Measurements from ENCODE around the gene FKBP1A.

The FKBP1A gene

GRCh38 chr20:1330075-1330830 is 62.6 kb downstream of the FKBP1A start:
- DNase-seq = peak; percentile 54

DNA sequence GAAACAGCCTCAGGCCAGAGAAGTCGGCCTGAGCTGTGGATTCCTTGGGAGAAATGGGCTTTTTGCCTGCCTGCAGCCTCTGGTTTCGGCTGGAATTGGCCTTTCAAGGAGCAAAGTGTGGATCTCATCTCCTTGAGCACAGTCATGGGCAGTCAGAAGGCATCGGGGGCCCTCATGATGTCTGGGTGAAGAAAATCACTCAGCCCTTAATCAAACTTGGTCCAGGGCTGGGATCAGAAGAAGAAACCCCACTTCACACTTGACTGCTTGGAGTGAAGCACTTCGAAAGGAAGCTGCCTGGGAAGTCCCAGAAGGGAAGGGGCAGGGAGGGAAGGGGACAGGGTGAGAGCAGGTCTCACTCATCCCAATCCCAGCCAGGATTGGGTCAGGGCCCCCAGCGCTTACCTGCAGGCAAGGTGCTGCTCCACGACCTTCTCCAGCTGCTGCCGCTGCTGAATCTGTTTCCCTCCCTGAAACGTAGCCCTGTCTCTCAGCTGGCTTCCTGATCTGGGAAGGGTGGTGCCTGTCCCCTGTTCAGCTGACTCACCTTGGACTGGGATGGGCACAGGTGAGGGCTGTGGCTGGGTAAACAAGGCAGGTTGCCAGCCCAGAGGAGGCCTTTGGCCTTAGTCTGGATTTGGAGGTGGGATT is 64.0 kb downstream of the FKBP1A start, which contains the start of gene SDCBP2:
Gene SDCBP2 (minus strand): TSS at position 460 of the 651 bp plus-strand sequence. CDS start 8,723 bp downstream, outside the sequence.
- DNase-seq = peak; percentile 52

GRCh38 chr20:1327827-1328679 is 64.8 kb downstream of the FKBP1A start:
- DNase-seq = peak; percentile 47

DNA sequence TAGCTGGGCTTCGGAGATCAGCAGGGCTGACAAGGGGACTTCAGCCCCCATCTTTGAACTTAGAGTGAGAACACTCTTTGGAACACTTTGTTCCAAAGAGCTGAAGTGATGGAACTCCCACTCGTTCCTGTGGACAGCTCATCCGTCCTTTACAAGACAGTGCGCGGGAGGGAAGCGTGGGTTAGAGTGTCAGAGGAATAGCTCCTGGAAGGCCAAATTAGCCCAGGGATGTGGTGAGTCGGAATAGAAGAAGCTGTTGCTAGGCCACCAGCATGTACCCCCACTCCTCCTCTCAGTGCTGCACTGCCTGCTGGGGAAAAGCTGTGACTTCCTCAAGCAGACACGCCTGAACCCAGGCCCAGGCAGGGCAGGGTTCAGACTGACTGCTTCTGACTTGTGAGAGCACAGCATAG is 65.6 kb downstream of the FKBP1A start:
- DNase-seq = peak; percentile 58

GRCh38 chr20:1326031-1326930 is 66.6 kb downstream of the FKBP1A start:
- DNase-seq = peak; percentile 42

DNA sequence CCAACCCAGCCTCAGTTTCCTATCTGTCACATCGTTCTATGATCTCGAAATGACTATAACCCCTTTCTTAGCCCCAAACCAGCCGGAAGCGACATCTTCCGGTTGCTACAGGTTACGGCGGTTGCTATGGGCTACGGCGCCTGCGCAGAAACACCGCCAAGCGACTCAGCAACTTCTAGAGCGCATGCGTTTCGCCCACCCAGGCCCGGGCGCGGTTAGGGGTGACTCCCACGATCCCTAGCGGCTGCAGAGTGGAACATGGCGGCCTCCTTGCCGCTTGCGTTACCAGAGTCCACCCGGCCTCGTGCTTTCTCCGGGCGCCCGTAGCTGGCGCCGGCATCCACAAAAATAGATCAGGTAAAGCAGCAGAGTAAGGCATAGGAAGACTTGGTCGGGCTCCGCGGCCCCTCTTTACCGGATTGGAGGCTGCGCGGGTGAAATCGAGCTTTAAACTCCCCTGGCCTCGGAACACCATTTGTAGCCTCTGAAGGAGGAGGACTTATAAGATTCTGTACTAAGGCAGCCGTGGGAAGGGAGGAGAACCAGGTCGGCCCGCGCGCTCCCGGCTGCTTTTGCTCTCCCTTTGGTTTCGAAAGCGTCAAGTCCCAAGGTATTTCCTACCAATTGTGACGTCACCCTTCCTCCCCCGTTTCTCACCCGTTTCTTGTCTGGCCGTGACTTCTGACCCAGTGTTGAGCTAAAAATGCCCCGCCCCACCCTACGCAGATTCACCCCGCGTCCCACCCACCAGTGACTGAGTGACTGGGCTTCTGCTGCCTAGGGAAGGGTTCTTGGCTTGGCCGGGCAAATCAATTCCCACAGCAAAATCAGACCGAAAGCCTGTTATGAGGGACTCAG is 67.5 kb downstream of the FKBP1A start:
- DNase-seq = peak; percentile 99

- peak; percentile 54 for DNase-seq
Observed at GRCh38 chr20:1324598-1325172, 68.2 kb downstream of the FKBP1A start.

DNA sequence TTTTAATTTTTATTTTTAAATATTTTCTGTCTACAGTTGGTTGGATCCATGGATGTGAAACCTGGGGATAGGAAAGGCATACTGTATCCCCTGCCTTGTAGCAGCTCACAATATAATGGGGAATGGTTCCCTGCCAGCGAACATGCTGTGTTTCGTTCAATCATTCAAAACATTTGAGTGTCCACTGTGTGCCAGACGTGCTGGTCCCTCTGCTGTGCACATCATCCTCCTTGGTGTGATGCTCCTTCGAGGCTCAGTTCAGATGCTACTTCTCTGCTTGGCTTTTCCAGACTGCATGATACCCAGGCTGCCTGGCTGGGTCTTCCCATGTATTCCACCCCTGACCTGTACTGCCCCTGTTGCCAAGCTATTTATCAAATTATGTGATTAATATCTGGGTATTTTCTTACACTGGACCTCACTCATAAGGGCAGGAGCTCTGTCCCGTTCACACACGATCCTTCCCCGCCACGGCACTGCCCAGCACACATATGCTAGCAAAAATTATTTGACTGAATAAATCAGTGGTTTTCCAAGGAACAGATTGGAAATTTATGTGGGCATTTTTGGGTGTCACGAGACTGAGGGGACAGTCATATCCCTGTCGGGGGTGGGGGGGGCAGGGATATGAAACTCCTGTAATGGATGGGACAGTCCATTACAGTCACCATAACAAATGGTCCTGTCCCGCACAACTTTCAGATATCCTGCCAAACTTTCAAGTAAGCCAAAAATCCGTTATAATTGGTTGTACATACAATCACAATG is 68.8 kb downstream of the FKBP1A start:
- DNase-seq = no peak

DNA sequence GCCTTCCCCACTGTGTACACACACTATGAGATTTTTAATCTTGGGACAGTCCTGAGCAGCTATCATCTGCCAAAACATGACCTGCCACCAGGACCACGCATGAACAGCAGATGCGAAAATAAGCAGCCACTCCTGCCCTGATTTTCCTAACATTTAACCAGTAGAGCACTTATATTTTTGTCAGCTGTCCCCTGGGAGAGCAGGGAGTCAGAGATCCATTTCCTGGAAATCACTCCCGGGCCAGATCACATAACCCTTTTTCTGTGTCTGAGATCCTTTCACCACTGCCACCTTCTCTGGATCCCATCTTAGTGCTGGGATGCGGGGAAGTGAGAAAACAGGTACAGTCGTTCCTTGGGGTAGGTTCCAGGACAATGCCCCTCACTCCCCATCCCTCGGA is 69.6 kb downstream of the FKBP1A start:
- no peak for DNase-seq

GRCh38 chr20:1322511-1323245 is 70.2 kb downstream of the FKBP1A start:
- DNase-seq = no peak

GRCh38 chr20:1321654-1321939 is 71.3 kb downstream of the FKBP1A start:
- no peak for DNase-seq

DNA sequence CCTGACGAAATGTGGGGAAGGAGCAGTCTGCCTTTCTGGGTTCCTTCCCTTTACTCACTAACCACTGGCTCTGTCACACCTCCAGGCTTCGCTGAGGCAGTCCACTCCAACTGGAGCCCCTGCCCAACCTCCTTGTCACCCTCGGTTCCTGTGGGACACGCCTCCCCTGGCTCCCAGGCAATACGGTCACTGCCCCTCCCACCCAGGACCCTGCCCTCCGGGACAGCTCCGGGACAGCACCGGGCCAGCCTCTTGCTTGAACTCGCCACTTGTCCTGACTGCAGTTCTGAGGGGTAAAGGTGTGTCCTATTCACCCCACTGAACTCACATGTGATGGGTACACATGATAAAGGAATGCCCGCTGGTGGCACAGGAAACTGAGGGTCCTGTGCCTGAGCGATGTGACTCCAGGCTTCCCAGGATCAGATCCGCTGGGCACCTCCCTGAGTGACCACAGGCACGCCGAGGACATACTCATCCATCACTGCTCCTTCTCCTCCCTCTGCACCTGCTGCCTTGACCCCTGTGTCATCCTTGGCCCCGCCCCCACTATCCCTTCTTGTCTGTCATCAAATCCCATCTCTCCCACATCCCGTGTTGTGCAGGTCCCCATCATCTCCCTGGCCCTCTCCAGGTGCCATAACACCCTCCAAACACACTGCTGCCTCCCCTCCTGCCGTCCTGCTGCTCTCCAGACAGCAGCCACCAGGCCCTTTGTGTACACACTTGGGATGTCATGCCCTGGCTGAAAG is 71.8 kb downstream of the FKBP1A start:
- DNase-seq = no peak

DNA sequence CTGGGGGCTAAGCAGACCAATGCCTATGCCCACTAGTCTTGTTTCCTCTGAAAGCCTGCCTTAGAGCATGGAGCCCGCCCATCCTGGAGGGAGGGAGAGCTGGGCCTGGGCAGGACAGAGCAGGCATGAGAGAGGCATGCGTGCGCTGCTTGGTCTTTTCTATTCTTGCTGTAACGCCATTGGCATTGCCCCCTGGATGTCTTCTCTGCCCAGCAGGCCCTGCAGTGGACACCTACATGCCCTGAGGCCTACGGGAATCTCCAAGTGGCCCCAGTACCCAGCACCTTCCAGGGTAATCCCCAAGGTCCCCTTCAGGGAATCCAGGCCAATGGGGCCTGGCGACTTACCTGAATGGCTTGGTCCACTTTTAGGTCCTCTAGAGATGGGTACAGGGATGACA is 72.8 kb downstream of the FKBP1A start:
- no peak for DNase-seq

DNA sequence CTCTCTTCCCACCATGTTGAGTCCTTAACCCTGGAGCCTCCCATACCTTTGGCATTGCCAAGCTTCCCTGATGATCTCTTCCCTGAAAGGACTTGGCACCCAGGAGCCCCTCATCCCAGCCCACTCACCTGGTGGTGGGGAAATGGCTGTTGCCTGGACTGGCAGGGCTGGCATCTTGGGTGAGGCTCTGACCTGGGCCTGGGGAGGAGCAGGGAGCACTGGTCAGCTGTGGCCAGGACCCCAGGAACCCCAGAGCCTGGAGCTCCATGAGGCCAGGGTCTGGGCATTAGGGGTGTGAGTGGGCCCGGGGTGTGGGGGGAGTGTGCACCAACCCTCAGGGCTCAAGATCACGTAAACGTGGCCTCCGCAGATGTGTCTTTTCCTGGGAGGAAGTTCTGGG is 73.4 kb downstream of the FKBP1A start:
- no peak for DNase-seq

DNA sequence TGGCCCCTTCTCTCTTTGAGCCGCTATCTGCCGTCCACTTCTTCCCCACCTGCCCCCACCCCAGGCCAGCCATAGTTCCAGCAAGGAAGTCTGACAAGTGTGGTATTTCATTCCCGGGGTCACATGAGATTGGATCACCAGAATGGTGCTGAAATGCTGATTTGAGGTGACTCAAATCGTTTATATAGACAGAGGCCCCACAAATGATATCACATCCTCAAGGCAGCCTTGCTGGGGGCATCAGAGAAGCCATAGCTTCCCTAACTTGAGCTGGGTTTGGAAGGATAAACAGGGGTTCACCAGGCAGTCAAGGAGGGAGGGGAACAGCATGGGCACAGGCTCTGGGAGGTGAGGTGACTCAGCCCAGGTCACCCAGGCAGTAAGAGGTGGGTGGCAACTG is 73.8 kb downstream of the FKBP1A start:
- no peak for DNase-seq
